ENCODE results near the gene TMEM217. TPM values are rescaled to one million over a fixed set of nuclear protein-coding genes. Genes with fewer than 3 reads are reported as not detected.

The TMEM217 gene
- total RNA-seq, 1 donor from 2014 or later, result 0.26 TPM

DNA sequence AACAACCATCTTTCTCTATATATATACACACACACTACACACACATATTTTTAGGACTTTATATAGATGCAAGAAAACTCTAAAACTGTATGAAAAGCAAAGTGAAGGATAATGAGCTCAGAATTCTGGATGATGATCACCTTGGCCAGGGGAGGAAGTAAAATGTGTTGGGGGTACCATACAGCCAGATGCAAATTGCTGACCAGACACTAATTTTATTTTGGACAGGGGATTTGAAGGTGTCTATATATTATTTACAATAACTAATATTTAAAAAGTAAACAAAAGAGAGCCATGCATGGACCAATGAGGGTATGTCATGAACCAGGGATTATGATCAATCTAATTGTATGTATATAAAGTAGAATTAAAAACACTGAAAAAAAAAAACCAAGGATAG is 20.2 kb downstream of the TMEM217 start:
- TF ChIP-seq, protein P1, sequence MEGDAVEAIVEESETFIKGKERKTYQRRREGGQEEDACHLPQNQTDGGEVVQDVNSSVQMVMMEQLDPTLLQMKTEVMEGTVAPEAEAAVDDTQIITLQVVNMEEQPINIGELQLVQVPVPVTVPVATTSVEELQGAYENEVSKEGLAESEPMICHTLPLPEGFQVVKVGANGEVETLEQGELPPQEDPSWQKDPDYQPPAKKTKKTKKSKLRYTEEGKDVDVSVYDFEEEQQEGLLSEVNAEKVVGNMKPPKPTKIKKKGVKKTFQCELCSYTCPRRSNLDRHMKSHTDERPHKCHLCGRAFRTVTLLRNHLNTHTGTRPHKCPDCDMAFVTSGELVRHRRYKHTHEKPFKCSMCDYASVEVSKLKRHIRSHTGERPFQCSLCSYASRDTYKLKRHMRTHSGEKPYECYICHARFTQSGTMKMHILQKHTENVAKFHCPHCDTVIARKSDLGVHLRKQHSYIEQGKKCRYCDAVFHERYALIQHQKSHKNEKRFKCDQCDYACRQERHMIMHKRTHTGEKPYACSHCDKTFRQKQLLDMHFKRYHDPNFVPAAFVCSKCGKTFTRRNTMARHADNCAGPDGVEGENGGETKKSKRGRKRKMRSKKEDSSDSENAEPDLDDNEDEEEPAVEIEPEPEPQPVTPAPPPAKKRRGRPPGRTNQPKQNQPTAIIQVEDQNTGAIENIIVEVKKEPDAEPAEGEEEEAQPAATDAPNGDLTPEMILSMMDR (IDR thresholded peaks at IDR 0.05; ENCODE audit: insufficient read depth, low read length, severe bottlenecking), result no peak
- Histone ChIP-seq H3K36me3 (ENCODE audit: control insufficient read depth, insufficient read depth, low read length) (no peaks in the 10 kb centered on the region), H3K27me3 (ENCODE audit: control insufficient read depth, insufficient read depth, low read length) (no peaks in the 10 kb centered on the region), H3K4me3 (ENCODE audit: low read depth, low read length) (no peak overlapping the region)
- DNase-seq (ENCODE audit: low read depth) (no peak), FAIRE-seq (no peak)

- DNase-seq (ENCODE audit: low read depth), result peak; percentile 65
- no peaks in the 10 kb centered on the region for H3K36me3 ChIP-seq (ENCODE audit: control insufficient read depth, insufficient read depth, low read length)
- FAIRE-seq, result no peak
- no peak overlapping the region for H3K4me3 ChIP-seq (ENCODE audit: low read depth, low read length)
- no peaks in the 10 kb centered on the region for H3K27me3 ChIP-seq (ENCODE audit: control insufficient read depth, insufficient read depth, low read length)
- TF ChIP-seq, protein P1 (IDR thresholded peaks at IDR 0.05; ENCODE audit: insufficient read depth, low read length, severe bottlenecking), result no peak
These were observed 21.0 kb downstream of the TMEM217 start for GRCh38 chr6:37236921-37237320.

DNA sequence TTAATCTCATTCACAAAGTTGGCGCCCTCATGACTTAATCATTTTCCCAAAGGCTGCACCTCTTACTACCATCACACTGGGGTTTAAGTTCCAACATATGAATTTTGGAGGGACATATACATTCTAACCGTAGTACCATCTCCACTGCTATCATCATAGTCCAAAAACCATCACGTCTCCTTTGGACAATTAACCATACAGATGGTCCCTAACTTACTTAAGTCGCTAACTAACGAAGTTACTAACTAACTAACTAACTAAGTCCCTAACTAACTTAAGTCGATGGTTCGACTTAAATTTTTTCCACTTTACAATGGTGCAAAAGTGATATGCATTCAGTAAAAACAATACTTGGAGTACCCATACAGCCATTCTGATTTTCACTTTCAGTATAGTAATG is 24.4 kb downstream of the TMEM217 start:
- TF ChIP-seq, protein P1 (IDR thresholded peaks at IDR 0.05; ENCODE audit: insufficient read depth, low read length, severe bottlenecking), result no peak
- FAIRE-seq, result no peak

GRCh38 chr6:37232430-37233017 is 25.4 kb downstream of the TMEM217 start:
- Histone ChIP-seq H3K27me3 (ENCODE audit: control insufficient read depth, insufficient read depth, low read length) (no peaks in the 10 kb centered on the region), H3K4me3 (ENCODE audit: low read depth, low read length) (no peak overlapping the region), H3K36me3 (ENCODE audit: control insufficient read depth, insufficient read depth, low read length) (no peaks in the 10 kb centered on the region)
- TF ChIP-seq, protein P1 (IDR thresholded peaks at IDR 0.05; ENCODE audit: insufficient read depth, low read length, severe bottlenecking), result no peak
- no peak for DNase-seq (ENCODE audit: low read depth)
- no peak for FAIRE-seq

More for the DNA sequence above, 24.4 kb downstream of the TMEM217 start:
- DNase-seq (ENCODE audit: low read depth), result no peak
- Histone ChIP-seq H3K27me3 (ENCODE audit: control insufficient read depth, insufficient read depth, low read length) (no peaks in the 10 kb centered on the region), H3K36me3 (ENCODE audit: control insufficient read depth, insufficient read depth, low read length) (no peaks in the 10 kb centered on the region), H3K4me3 (ENCODE audit: low read depth, low read length) (no peak overlapping the region)

- DNase-seq (ENCODE audit: low read depth), result no peak
- FAIRE-seq, result no peak
- Histone ChIP-seq H3K27me3 (ENCODE audit: control insufficient read depth, insufficient read depth, low read length) (no peaks in the 10 kb centered on the region), H3K36me3 (ENCODE audit: control insufficient read depth, insufficient read depth, low read length) (no peaks in the 10 kb centered on the region), H3K4me3 (ENCODE audit: low read depth, low read length) (no peak overlapping the region)
- TF ChIP-seq, protein P1 (IDR thresholded peaks at IDR 0.05; ENCODE audit: insufficient read depth, low read length, severe bottlenecking), result no peak
These were observed 27.8 kb downstream of the TMEM217 start for GRCh38 chr6:37230104-37230503.

All from bronchial epithelial cell (primary cell).